HCT116 (cell line): ENCODE data around the gene IPO5. TPM values are rescaled to one million over a fixed set of nuclear protein-coding genes. Genes with fewer than 3 reads are reported as not detected.

ENCODE experiments used
- ATAC-seq: fragments of 200-7000 bp; cut with Tn5 transposase; 2 replicates; pipeline ENCODE4 v1.9.1; 2020; ENCODE audit warnings: mild to moderate bottlenecking, moderate library complexity
- BruUV-seq: library from RNA; stranded (reverse); fragments of 400-500 nt; replicated peaks from 2 replicates; lab custom pipeline; 2021; lab: Mats Ljungman, UMichigan
- CTCF ChIA-PET: fragments of 300-600 bp; sonication (Branson Sonifier 250); formaldehyde crosslinking; loops from one replicate; lab custom pipeline; 2021; ENCODE audit warnings: antibody characterized with exemption; lab: Charles Lee
- POLR2A ChIA-PET: fragments of 300-600, 350-600 bp; sonication (Branson Sonifier 250); formaldehyde crosslinking; loops from one replicate; lab custom pipeline; 2021; ENCODE audit warnings: antibody characterized with exemption; lab: Charles Lee
- RAD21 ChIA-PET, 2 experiments: fragments of 300-600 bp; sonication (Branson Sonifier 250); formaldehyde crosslinking; loops; one replicate each; lab custom pipeline; 2023; ENCODE audit warnings: low total read pairs in 2 of 2; ENCODE audit not compliant: uncharacterized antibody in 2 of 2, unreplicated experiment in 2 of 2, low non-redundant PET in 1 of 2; lab: Charles Lee
- DNase-seq: peaks from one replicate; pipeline ENCODE4 v3.0.0-alpha.2; 2010; ENCODE audit warnings: low read depth, low spot score
- H2AFZ ChIP-seq: fragments of 200-600 bp; shearing (Covaris generic), sonication (generic); 2 replicates; pipeline ENCODE4 v1.6.1; 2017; ENCODE audit warnings: low read depth, mixed run types, mixed read lengths, antibody characterized with exemption, low read length; ENCODE audit not compliant: poor library complexity, severe bottlenecking
- H3K27ac ChIP-seq: 2 replicates; pipeline ENCODE4 v1.5.1; 2012; ENCODE audit warnings: low read depth, low read length
- H3K27me3 ChIP-seq: fragments of 200-600 bp; sonication (generic); 2 replicates; pipeline ENCODE4 v1.6.1; 2016; ENCODE audit warnings: mixed run types, low read length, mixed read lengths; ENCODE audit not compliant: insufficient read depth
- H3K36me3 ChIP-seq, 2 experiments: fragments of 200-500 bp in 1 of 2; fragments of 200-600 bp in 1 of 2; sonication (Bioruptor generic) in 1 of 2; sonication (generic) in 1 of 2; 2 replicates each; pipeline versions ENCODE4 v1.5.1 to v1.6.1; 2014 to 2016; ENCODE audit warnings: low read length in 2 of 2, inconsistent platforms in 1 of 2, mixed read lengths in 1 of 2, mixed run types in 1 of 2; ENCODE audit not compliant: insufficient read depth in 2 of 2, control insufficient read depth in 1 of 2
- H3K4me1 ChIP-seq, 2 experiments: fragments of 200-600 bp in 1 of 2; sonication (generic) in 1 of 2; 2 replicates each; pipeline versions ENCODE4 v1.5.1 to v1.6.1; 2012 to 2017; ENCODE audit warnings: low read length in 2 of 2, inconsistent platforms in 1 of 2, mild to moderate bottlenecking in 1 of 2, mixed read lengths in 1 of 2, mixed run types in 1 of 2, moderate library complexity in 1 of 2; ENCODE audit not compliant: insufficient read depth in 2 of 2, control insufficient read depth in 1 of 2
- H3K4me2 ChIP-seq: fragments of 200-600 bp; sonication (generic); 2 replicates; pipeline ENCODE4 v1.6.1; 2017; ENCODE audit warnings: mixed run types, low read length, mixed read lengths
- H3K4me3 ChIP-seq, 2 experiments: fragments of 200-600 bp in 1 of 2; sonication (generic) in 1 of 2; replicated peaks in 1 of 2; 2 replicates each; pipeline ENCODE4 v1.5.1; 2011 to 2016; ENCODE audit warnings: low read length in 2 of 2, control low read depth in 1 of 2, low read depth in 1 of 2, mild to moderate bottlenecking in 1 of 2, mixed read lengths in 1 of 2, mixed run types in 1 of 2
- H3K79me2 ChIP-seq: fragments of 200-600 bp; sonication (generic); 2 replicates; pipeline ENCODE4 v1.6.1; 2017; ENCODE audit warnings: mild to moderate bottlenecking, mixed run types, low read length, moderate library complexity, mixed read lengths; ENCODE audit not compliant: insufficient read depth
- H3K9ac ChIP-seq: fragments of 200-600 bp; sonication (generic); 2 replicates; pipeline ENCODE4 v1.6.1; 2016; ENCODE audit warnings: low read length, mixed read lengths
- H3K9me2 ChIP-seq: fragments of 200-600 bp; sonication (generic), shearing (Covaris generic); 2 replicates; pipeline ENCODE4 v1.6.1; 2017; ENCODE audit warnings: mixed run types, mild to moderate bottlenecking, moderate library complexity; ENCODE audit not compliant: insufficient read depth
- H3K9me3 ChIP-seq, 2 experiments: fragments of 200-500 bp in 1 of 2; fragments of 200-600 bp in 1 of 2; sonication (Bioruptor generic) in 1 of 2; sonication (generic) in 1 of 2; 2 replicates each; pipeline ENCODE4 v1.6.1; 2014 to 2017; ENCODE audit warnings: low read length in 2 of 2, mixed read lengths in 2 of 2, inconsistent platforms in 1 of 2, low read depth in 1 of 2, mild to moderate bottlenecking in 1 of 2, mixed run types in 1 of 2, moderate library complexity in 1 of 2; ENCODE audit not compliant: control insufficient read depth in 1 of 2, insufficient read depth in 1 of 2
- H4K20me1 ChIP-seq: fragments of 200-600 bp; sonication (generic), shearing (Covaris generic); 2 replicates; pipeline ENCODE4 v1.6.1; 2017; ENCODE audit warnings: mixed run types, mild to moderate bottlenecking, moderate library complexity; ENCODE audit not compliant: insufficient read depth
- CEBPB ChIP-seq: IDR thresholded peaks from 2 replicates; pipeline ENCODE4 v1.6.1; 2012; ENCODE audit warnings: low read depth
- FOSL1 ChIP-seq: IDR thresholded peaks from 2 replicates; pipeline ENCODE4 v1.6.1; 2012; ENCODE audit warnings: low read depth
- MAX ChIP-seq: IDR thresholded peaks from 2 replicates; pipeline ENCODE4 v1.6.1; 2012
- RAD21 ChIP-seq: IDR thresholded peaks from 2 replicates; pipeline ENCODE4 v1.6.1; 2012; ENCODE audit warnings: low read depth, mild to moderate bottlenecking
- REST ChIP-seq: IDR thresholded peaks from 2 replicates; pipeline ENCODE4 v1.6.1; 2012; ENCODE audit warnings: low read depth
- YY1 ChIP-seq: IDR thresholded peaks from 2 replicates; pipeline ENCODE4 v1.6.1; 2011; ENCODE audit warnings: low read length, low read depth, moderate library complexity, mild to moderate bottlenecking; ENCODE audit not compliant: insufficient replicate concordance; ENCODE audit errors: extremely low read depth
- ZBTB33 ChIP-seq: IDR thresholded peaks from 2 replicates; pipeline ENCODE4 v1.6.1; 2011; ENCODE audit warnings: mild to moderate bottlenecking, low read length, moderate library complexity; ENCODE audit not compliant: insufficient replicate concordance; ENCODE audit errors: extremely low read depth
- ZNF274 ChIP-seq: fragments of 200-500 bp; sonication (Bioruptor generic); IDR thresholded peaks from 2 replicates; pipeline ENCODE4 v1.6.1; 2014; ENCODE audit warnings: mild to moderate bottlenecking, low read depth, low read length, inconsistent platforms
- intact Hi-C: fragments of 100-400 bp; cut with micrococcal nuclease; formaldehyde crosslinking; loops from 2 replicates; pipeline ENCODE4 v1.10.0; 2022
- total RNA-seq: library from RNA; stranded (reverse); gene quantifications from one replicate; pipeline ENCODE4 v1.2.1, GENCODE V29; 2021; ENCODE audit not compliant: unreplicated experiment

Gene IPO5
- total RNA-seq, 1 experiment from 2014 or later: 237 TPM

GRCh38 chr13:97914540-97914939 is 38.9 kb upstream of the IPO5 start:
- H2AFZ ChIP-seq: no peak overlapping the region
- no peaks in the 10 kb centered on the region for H3K9me2 ChIP-seq
- no peaks in the 10 kb centered on the region for H3K9me3 ChIP-seq
- no peaks in the 10 kb centered on the region for H3K4me1 ChIP-seq
- RAD21 ChIA-PET: no interaction called here
- H3K4me2 ChIP-seq: no peak overlapping the region
- TF ChIP-seq REST (no peak), FOSL1 (no peak), ZNF274 (no peak), YY1 (no peak), RAD21 (no peak), CEBPB (no peak), MAX (no peak), ZBTB33 (no peak)
- CTCF ChIA-PET: no interaction called here
- no peak overlapping the region for H3K27ac ChIP-seq
- POLR2A ChIA-PET: no interaction called here
- no peak overlapping the region for H3K9ac ChIP-seq
- H3K36me3 ChIP-seq: no peaks in the 10 kb centered on the region
- ATAC-seq (no peak), DNase-seq (no peak)
- no peaks in the 10 kb centered on the region for H3K79me2 ChIP-seq
- H3K4me3 ChIP-seq: no peak overlapping the region
- no peaks in the 10 kb centered on the region for H4K20me1 ChIP-seq
- intact Hi-C loops: no loop called here
- H3K27me3 ChIP-seq: no peaks in the 10 kb centered on the region
- no TSS peak for BruUV-seq
